HEK293 (cell line): ENCODE data around the gene SHISAL2A.

Experiments
- CTCF ChIP-seq: fragments of 450-650 bp; formaldehyde crosslinking; IDR thresholded peaks from 2 replicates; pipeline ENCODE4 v1.5.1; 2016; ENCODE audit warnings: missing biosample characterization, missing genetic modification characterization
- HOXA7 ChIP-seq: sonication (generic); formaldehyde crosslinking; IDR thresholded peaks from 2 replicates; pipeline ENCODE4 v1.8.1; 2022; ENCODE audit warnings: missing genetic modification reagents, borderline replicate concordance
- PBX3 ChIP-seq: sonication (generic); formaldehyde crosslinking; IDR thresholded peaks from 2 replicates; pipeline ENCODE4 v1.8.1; 2022; ENCODE audit warnings: mild to moderate bottlenecking, moderate library complexity, missing genetic modification reagents
- PRDM2 ChIP-seq: fragments of 450-650 bp; formaldehyde crosslinking; IDR thresholded peaks from 2 replicates; pipeline ENCODE4 v1.5.1; 2016; ENCODE audit warnings: missing biosample characterization, missing genetic modification characterization, borderline replicate concordance
- REST ChIP-seq: fragments of 450-650 bp; formaldehyde crosslinking; IDR thresholded peaks from 2 replicates; pipeline ENCODE4 v1.5.1; 2016; ENCODE audit warnings: missing biosample characterization, missing genetic modification characterization
- ZBTB17 ChIP-seq: fragments of 450-650 bp; formaldehyde crosslinking; IDR thresholded peaks from 2 replicates; pipeline ENCODE4 v1.5.1; 2016; ENCODE audit warnings: missing biosample characterization, missing genetic modification characterization
- ZBTB21 ChIP-seq: fragments of 450-650 bp; formaldehyde crosslinking; IDR thresholded peaks from 2 replicates; pipeline ENCODE4 v1.5.1; 2017; ENCODE audit warnings: missing biosample characterization, missing genetic modification characterization
- ZFP3 ChIP-seq: fragments of 450-650 bp; formaldehyde crosslinking; IDR thresholded peaks from 2 replicates; pipeline ENCODE4 v1.5.1; 2016; ENCODE audit warnings: low read depth, missing biosample characterization, missing genetic modification characterization
- ZNF175 ChIP-seq: fragments of 450-650 bp; formaldehyde crosslinking; IDR thresholded peaks from 2 replicates; pipeline ENCODE4 v1.5.1; 2016; ENCODE audit warnings: missing biosample characterization, missing genetic modification characterization
- ZNF311 ChIP-seq: fragments of 450-650 bp; formaldehyde crosslinking; IDR thresholded peaks from 2 replicates; pipeline ENCODE4 v1.5.1; 2017; ENCODE audit warnings: missing biosample characterization, missing genetic modification characterization, borderline replicate concordance
- ZNF404 ChIP-seq: fragments of 450-650 bp; formaldehyde crosslinking; IDR thresholded peaks from 2 replicates; pipeline ENCODE4 v1.5.1; 2017; ENCODE audit warnings: missing biosample characterization, missing genetic modification characterization
- ZNF785 ChIP-seq: fragments of 450-650 bp; formaldehyde crosslinking; IDR thresholded peaks from 2 replicates; pipeline ENCODE4 v1.5.1; 2016; ENCODE audit warnings: missing biosample characterization, missing genetic modification characterization
- ZSCAN18 ChIP-seq: fragments of 450-650 bp; formaldehyde crosslinking; IDR thresholded peaks from 2 replicates; pipeline ENCODE4 v1.5.1; 2016; ENCODE audit warnings: missing biosample characterization, missing genetic modification characterization

GRCh38 chr1:52659356-52659755, 26.4 kb downstream of the SHISAL2A start:
- TF ChIP-seq HOXA7 (CRISPR knock-in tag) (no peak), ZBTB21 (tag by site-specific recombination) (no peak), CTCF (no peak), PBX3 (CRISPR knock-in tag) (no peak), ZSCAN18 (tag by site-specific recombination) (no peak), ZNF311 (tag by site-specific recombination) (no peak), ZNF175 (tag by site-specific recombination) (no peak), ZNF785 (tag by site-specific recombination) (no peak), ZNF404 (tag by site-specific recombination) (no peak), ZBTB17 (tag by site-specific recombination) (no peak), PRDM2 (tag by site-specific recombination) (no peak), REST (tag by site-specific recombination) (no peak), ZFP3 (tag by site-specific recombination) (no peak)
